ENCODE results near the gene SLC30A2.

DNA sequence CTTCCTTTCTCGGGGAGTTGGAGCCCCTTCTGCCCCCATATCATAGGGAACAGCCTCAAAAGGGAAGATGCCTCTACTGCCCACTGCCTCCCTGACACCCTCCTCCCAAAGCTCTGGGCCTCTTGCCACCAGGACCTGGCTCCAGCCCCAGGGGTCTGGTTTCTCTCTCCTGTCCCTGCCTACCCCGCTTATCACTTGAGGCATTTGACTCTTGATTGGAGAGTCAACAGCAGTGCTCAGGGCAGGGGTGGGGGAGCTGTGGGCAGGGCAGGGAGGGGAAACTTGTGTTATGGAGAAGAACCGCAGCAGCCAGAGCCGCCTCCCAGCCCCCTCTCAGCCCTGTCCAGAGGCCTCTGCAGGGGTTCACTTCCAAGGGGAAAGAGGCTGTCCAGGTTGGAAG lies 20.9 kb upstream of the SLC30A2 start:
- TF ChIP-seq POLR2A (IDR thresholded peaks at IDR 0.05) (no peak), CTCF (IDR thresholded peaks at IDR 0.05) (no peak)

Measured in esophagus squamous epithelium (tissue), 4 donors.